Measurements from ENCODE around the gene GNAL.

DNA sequence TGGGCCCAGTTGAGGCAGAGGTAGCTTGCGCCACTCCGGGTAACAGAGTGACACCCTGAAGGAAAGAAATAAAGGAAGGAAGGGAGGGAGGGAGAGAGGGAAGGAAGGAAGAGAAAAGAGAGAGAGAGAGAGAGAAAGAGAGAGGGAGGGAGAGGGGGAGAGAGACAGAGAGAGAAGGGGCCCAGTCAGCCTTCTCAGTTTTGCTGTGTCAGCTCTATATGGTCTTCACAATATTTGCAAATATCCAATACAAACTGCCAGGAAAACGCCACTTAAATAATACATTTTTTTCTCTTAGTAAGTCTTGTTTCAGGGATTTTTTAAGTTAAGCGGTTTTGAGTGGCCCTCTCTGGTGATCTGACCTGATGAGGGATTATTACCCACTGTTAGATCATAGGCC is 156.6 kb downstream of the GNAL start:
- TF ChIP-seq CTCF (IDR thresholded peaks at IDR 0.05; ENCODE audit: low read depth, low read length) (no peak), POLR2A (IDR thresholded peaks at IDR 0.05; ENCODE audit: extremely low read depth, insufficient read length) (no peak)

Measured in NB4 (cell line).